GM18867 (cell line): Measurements from ENCODE around the gene SH3PXD2A.
A peak's percentile ranks its signal among the peaks of the same experiment; 100 is the strongest.

ENCODE experiments used
- ATAC-seq: cut with Tn5 transposase; IDR thresholded peaks from one replicate; pipeline ENCODE4 v1.9.1; 2021; ENCODE audit warnings: mild to moderate bottlenecking, moderate library complexity; ENCODE audit not compliant: unreplicated experiment

Gene SH3PXD2A

DNA sequence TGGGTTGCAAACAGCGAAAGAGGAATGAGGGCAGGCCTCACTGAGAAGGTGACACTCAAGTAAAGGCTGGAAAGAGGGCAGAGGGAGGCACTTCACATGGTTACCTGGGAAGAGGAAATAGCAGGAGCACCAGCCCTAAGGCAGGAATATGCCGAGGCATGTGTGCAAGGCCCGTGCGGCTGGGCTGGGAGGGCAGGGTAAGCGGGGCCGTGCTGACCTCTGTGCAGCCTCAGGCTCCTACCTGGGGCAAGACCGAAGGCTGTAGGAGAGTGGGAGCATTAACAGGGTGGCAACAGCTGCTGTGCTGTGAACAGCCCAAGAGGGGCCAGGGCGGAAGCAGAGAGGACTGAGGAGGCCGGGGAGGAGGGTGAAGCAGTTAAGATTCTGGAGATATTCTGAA is 24.0 kb upstream of the SH3PXD2A start:
- no peak for ATAC-seq

DNA sequence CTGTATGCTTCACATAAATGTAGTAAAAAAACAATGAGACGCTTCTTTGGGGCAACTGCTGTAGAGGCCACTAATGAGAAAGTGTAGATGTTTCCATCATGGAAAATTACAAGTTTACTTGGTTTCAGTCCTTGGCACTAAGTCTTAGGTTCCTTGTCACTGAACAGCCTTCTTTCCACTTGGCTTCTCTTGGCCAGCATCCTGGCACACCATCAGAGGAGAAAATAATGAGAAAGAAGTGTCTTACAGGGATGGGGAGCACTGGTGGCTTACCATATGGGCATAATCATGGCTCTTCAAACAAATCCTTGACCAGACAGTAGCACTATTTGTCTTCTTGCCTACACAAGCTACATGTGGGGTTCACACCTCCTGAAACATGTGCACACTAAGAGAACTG is 22.5 kb upstream of the SH3PXD2A start:
- ATAC-seq = no peak

DNA sequence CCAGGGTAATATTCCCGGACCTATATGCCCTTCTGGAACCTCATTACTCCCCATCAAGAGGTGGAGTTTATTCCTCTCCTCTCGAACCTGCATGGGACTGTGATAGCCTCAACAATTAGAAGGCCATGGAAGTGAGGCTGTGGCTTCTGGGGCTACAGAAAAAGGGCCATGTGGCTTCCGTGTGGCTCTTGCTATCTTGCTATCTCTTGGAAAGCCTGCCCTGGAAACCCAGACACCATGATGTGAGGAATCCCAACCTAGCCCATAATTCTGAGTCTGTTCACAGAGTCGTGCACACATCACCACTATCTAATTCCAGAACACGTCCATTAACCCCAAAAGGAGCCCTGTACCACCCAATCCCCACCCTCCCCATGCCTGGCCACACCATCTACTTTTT is 20.8 kb upstream of the SH3PXD2A start:
- ATAC-seq = no peak

DNA sequence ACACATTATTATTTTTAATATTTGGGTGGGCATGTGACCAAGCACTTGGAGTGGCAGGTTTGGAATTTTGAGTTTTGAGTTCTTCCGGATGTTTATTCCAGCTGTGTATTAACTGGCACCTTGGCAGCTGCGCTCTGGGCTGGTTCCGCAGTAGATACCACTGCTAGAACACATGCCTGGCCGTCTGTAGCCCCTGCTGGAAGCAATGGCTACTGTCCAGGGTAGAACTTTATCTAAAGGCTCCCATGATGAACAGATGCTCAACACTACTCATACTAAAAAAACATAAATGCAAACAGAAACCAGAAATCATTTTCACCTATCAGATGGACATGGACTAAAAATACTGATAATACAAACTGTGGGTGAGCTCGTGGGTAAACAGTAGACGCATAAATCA is 19.4 kb upstream of the SH3PXD2A start:
- no peak for ATAC-seq

DNA sequence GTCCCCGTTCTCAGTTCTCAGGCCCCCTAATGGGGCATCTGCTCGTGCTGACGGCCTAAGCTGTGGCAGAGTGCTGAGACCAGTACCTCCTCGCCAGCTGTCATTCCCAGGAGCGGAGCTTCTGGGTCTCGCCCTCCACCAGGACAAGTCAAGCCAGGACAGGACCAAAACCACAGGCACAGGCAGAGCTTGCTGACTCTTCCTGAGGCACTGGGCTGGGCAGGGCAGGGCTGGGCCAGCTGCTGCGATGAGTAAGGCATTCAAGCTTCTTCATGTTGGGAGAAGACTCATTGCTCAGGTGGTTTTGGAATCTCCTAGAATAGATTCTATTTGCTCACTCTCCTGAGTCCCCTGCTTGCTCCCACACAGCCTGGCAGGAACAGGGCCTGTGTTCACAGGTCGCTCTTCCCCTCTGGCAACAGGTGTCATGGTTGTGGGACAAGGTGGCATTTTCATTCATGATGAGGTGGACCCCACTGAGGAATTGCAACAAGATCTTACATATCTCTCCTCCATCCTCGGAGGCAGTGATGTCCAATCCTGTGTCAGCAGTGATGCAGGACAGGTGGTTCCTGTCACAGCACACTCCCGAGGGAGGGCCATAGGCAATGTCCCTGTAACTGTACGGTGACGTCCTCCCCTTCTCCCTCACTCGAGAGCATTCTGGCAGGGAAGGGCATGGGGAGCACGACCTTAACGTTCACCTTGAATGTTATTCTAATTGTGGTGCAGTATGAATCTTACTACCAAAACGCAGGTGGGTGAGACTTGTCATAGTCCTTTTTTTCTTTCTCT is 17.0 kb upstream of the SH3PXD2A start:
- ATAC-seq = no peak

DNA sequence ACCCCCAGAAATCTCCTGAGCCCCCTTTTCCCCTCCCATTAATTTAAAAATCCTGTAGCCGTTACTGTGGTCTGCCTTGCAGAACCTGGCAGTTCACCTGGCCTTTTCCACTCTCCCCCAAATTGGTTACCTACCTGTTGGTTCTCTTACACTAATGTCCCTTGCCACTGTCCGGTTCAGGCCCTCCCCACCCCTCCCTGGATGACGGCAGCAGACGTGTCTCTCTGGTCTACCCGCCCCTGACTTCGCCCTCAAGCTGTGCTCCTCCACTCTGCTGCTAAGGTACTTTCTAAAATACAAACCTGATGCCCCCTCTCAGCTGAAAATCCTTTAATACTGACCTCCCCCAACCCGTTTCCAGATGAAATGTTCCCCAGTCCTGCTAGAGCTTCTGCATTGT is 15.6 kb upstream of the SH3PXD2A start:
- ATAC-seq = no peak

DNA sequence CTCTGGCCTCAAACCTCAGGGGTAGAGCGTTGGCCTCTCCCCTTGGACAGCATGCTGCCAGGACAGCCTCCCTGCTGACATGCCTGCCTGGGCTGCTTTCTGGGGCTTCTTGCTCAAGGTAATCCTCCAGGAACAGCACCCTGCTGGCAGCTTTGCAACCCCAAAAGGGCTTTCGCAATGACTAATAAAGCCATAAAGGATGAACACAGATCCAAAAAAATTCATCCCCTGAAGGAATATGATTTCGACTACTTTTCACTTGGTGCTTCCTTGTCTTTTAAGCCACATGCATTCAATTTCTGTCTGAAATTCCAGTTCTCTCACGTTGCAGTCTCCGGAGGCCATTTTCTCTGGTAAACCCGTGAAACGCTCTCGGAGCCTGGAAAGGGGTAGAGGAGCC is 15.1 kb upstream of the SH3PXD2A start:
- ATAC-seq = no peak

DNA sequence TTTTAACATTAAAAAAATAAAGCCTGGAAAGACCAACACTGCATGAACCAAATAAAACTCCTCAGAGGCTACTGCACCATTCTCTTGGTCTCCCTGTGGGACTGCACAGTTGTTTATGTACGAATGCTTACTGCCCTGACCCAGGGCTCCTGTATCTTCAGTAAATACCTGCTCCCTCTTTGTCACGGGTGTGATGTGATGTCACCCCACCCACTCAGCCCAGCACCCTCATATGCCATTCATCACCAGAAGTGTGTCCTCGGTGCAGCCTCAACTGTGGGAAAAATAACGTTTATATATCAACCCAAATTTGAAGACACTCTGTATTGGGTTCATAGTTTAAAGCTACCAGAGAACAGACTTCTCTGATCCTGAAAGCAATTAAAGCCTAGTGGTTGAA is 14.0 kb upstream of the SH3PXD2A start:
- ATAC-seq = no peak

DNA sequence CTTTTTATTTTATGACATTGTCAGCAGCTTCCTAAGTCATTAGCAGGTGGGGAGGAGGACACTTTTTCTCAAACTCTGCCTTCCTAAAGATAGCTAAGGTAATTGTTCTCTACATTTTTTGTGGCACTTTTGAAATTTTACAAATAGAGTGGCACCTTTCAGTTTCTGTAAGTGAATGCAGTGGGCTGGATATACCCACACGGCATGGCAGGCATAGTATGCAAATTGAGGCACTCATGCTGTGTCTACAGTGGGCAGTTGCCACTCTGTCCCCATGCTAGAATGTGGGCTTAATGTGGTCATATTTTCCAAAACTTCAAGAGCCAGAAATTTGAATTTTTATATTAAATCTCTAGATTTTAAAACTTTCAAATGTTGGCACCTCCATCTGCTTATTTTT is 12.8 kb upstream of the SH3PXD2A start:
- peak; percentile 59 for ATAC-seq

DNA sequence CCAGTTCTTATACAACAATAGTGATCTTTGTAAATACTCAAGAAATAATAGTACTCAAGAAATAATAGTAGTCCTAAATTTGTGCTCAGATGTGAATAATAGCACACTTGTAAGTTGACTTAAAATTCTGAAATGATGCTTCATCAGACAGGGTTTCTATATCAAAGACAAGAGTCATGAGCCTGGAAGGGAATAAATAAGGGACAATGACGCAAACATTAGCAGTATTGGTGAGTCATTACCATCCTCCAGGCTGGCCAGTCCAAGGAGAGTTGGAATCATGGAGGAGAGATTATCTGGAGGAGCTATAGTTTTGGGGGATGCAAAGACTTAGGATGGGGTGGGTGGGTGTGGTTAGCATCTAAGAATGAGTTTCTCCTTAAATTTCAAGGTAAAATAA is 6.1 kb upstream of the SH3PXD2A start:
- no peak for ATAC-seq

DNA sequence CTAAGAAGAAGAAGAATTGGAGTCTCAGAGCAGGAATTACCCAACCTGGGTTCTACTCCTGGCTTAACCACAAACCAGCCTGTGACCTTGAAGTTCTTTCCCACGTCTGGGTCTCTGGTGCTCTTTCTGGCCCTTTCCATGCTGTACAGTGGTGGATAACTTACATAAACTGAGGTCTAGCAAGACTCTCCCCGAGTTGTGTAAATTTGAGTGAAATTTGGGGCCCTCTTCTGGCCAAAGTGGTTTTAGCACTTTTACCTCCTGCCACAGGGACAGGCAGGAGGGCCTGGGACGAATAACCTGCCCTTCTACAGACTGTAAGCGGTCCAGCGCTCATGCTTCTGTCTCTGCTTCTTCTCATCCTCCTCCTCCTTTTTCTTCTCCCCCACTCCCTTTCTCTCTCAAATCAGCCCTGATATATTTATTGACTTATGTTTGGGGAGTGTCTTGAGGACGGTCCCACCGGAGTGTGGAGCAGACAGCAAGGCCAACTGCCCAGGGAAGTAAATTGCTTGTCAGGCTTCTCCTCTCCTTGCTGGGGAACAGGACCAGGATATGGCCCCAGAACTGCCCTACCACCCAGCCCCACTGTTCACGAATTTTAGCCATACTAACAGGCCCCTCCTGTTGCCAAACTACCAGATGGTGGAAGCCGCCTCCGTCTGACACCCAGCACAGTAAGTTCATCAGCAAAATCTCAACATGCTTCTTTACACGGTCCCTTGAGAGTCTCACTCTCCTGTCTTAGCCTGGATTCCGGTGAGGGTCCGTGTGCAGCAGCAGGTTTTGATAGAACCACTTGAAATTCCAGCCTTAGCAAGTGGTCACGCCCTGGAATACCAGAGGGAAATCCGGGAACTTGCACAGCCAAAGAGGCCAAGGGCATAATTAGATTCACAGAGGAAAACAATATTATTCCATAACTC is 4.0 kb upstream of the SH3PXD2A start:
- ATAC-seq = peak; percentile 71

DNA sequence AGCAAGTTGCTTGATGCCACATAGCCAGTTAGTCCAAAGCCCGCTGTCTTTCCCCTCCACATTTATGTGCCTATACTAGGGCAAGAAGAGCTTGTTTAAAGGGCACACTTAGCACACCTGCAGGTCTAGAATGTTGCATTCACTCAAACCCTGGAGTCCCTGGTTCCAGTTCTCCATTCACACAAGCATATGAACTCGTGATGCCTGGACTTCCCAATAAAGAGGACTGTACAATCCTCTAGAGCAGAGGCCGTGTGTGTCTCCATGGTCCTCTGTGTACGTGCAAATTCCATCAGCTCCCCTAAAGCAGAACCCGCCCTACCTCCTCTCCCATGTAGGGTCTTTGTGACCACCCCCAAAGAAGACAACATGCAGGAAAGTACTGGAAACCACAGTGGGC is 3.0 kb upstream of the SH3PXD2A start:
- ATAC-seq = no peak

DNA sequence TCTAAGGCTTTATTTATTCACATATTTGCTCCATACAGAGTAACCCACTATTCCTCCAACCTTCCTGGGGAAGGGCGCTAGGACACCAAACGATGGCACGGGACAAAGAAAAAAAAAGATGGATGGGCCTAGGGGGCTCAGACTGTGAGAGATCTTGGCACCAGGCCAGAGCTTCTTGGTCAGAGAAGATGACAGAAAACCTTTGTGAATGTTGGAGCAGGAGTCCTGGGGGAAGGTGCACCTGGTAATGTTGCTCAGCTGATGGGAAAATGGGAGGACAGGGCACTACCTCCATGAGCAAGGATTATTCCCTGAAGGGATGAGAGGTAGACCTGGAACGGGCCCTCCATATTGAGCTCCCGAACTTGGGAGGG is 1.4 kb upstream of the SH3PXD2A start:
- ATAC-seq = no peak

DNA sequence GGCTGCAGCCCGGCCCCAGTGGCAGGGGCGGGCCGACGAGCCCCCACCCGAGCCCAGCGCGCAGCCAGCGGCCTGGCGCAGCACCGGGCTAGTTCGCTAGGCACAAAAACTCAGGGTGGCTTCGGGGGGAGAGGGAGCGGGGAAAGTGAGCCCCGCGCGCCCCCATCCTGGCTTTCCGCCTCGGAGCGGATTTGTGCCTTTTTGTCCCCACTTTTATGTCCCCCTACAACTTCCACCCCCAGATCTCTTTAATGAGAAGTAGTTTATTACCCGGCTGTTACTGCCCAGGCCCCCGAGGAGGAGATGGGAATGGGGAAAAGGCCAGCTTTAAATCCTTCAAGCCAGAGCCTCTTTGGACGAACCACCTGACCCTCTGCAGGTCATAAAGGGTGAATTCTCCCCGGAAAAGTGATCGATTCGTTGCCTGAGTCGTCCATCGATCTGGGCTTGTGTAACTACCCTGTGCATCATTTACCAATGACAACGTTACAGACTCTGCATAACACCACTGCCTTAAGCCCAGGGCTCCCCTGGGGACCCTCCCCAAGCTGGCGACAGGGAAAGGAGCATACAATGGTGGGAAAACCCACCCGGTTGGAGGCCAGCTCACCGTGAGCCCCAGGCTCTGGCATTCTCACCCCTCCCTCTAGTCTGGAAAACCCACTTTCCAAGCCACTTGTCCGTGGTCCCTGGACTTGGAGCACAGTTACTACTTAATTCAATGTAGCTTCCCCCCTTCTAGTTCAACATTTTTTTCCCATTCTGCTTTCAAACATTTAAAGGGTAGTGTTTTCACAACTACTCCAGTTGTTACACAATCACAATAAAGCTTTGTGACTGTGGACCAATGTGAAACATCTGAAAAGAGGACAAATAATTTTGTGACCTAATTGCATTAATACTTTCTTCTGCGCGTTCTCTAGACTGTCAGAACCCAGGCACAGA is 748 bp upstream of the SH3PXD2A start:
- no peak for ATAC-seq

DNA sequence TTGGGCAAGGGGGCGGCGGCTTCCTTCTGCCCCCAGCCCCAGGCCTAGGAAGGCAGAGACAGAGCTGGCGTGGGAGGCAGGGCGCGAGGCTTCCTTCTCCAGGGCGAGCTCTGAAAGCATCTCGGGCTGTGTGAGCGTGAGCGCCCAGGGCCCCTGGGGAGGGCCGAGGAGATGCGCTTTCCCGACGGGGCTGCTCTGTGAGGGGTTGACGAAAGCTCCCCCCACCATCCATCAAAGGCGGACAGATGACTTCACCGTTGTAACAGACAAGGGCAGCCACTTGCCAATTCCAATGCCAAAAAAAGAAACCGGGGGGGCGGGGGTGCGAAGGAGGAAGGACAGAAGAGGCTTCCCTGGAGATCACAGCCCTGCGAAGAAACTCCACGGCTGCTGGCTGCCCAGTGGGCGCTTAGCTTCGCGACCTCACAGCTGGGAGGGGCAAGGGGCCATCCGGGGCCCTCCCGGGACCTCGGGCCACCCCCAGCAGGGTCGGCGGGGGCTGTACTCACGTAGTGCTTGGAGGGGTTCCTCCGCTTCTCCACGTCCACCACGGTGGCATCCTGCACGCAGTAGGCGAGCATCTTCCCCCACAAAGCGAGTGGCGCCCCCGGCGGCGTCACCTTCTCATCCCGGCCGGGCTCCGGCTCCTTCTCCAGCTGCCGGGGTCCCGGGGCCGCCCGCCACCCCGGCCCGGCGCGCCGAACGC is 537 bp downstream of the SH3PXD2A start:
- no peak for ATAC-seq

DNA sequence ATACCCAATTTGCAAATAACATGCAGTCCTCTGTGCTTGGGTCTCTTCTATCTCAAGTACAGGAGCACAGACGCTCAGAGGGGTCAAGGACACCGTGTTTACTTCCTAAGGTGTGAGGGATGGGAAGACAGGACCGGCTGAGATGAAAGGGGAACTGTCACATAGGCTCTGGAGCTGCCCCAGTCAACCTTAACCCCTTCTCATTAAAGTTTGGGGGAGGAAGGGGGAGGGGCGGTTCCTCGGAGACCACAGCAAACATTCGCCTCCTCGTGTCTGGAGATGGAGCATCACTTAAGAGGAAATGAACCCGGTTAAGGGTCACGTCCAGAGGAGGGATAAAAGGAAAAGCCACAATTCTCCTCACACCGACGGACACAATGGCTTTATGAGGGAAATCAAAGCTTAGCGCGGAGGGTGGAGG is 1.1 kb downstream of the SH3PXD2A start:
- no peak for ATAC-seq

DNA sequence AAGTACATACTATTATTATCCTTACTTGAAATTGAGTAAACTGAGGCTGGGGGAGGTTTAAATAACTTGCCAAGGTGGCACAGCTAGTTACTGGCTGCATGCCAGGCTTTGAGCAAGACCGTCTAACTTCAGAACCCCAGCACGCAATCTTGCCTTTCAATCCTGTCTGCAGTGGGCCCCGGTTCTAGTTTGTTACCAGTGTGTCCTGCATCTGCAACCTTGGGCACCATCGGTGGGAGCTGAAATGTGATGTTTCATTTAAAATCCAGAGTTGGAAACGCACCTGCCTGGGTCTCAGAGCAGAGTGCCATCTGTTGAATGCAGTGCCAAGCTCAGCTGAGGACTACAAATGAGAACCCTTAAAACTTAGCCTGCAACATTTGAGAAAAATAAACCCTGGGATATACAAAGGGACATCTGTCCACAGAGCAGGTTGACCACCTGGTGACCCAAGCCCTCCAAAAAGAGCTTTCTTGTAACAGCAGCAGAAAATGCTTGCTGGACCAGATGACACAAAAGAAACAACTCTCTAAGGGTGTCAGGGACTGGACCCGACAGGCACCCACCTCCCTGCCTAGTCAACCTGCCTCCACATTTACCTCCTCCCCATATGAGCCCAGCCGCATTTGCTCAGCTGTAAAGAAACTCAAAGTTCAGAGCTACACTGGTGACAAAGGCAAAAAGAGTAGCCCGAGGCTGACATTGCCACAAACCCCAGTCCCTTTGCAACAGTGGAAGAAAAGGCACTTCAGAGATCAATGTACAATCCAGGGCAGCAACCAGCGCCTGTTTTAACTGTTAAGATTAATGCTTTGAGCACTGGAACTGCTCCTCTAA is 1.7 kb downstream of the SH3PXD2A start:
- no peak for ATAC-seq

DNA sequence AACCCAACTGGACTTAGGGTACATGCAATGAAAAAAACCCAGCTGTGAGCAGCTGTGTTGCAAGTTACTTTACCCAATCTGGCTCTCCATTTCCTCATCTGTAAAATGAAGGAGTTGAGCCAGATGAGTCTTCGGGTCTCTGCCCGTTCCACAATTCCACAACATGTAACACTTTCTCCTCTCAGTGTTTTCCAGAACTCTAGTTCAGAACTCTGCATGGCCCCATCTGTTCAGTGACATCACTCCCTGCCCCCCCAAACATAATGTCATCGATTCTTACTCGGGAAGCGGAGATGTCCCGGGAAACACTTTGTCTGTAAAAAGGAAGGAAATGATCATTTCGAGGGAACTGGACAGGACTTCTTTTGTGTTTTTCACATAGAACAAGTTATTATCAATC is 2.5 kb downstream of the SH3PXD2A start:
- no peak for ATAC-seq

DNA sequence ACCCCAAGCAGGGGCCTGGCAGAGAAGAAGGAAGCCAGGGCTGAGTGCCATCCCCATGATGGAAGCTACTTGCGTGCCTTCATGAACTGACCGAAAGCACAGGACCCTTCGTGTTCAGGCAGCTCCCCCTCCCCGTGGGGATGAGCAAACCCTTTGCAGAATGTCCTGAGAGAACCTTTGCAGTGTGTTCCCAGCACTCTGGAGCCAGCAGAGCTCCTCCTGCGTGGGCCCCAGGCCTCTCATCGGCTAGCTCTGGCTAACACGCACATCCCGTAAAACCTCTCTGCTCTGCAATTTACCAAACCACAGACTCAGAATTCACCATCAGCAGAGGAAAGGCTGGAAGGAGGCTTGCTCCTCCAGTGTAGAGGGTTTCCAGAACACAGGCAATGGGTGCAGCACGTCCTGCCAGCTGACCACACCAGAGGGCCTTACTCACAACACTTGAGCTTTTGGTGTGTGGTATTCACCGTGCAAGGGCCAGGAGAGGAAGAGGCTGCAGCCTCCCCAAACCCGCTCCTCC is 3.1 kb downstream of the SH3PXD2A start:
- no peak for ATAC-seq
